ENCODE data around the gene DNAJB1.

DNA sequence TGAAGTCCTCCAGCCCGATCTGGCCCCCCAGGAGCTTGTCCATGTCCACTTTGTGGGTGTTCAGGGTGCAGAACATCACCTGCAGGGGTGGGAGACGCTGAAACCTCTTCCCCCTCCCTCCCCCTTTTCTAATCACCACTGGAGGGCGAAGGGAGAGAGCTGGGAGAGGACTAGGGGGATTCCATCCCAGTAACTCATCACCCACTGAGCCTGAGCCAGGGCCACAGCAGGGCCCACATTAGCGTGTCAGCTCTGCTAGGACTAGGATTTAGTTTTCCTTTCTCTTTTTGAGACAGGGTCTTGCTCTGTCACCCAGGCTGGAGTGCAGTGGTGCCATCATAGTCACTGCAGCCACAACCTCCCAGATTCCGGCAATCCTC lies 37.5 kb downstream of the DNAJB1 start:
- TF ChIP-seq, protein P1, sequence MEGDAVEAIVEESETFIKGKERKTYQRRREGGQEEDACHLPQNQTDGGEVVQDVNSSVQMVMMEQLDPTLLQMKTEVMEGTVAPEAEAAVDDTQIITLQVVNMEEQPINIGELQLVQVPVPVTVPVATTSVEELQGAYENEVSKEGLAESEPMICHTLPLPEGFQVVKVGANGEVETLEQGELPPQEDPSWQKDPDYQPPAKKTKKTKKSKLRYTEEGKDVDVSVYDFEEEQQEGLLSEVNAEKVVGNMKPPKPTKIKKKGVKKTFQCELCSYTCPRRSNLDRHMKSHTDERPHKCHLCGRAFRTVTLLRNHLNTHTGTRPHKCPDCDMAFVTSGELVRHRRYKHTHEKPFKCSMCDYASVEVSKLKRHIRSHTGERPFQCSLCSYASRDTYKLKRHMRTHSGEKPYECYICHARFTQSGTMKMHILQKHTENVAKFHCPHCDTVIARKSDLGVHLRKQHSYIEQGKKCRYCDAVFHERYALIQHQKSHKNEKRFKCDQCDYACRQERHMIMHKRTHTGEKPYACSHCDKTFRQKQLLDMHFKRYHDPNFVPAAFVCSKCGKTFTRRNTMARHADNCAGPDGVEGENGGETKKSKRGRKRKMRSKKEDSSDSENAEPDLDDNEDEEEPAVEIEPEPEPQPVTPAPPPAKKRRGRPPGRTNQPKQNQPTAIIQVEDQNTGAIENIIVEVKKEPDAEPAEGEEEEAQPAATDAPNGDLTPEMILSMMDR (IDR thresholded peaks at IDR 0.05), result no peak
- TF ChIP-seq NR2C2 (CRISPR knock-in tag; IDR thresholded peaks at IDR 0.05) (no peak), IRF2 (CRISPR knock-in tag; IDR thresholded peaks at IDR 0.05; ENCODE audit: borderline replicate concordance, low read depth) (no peak), SP1 (CRISPR knock-in tag; conservative IDR thresholded peaks at IDR 0.05) (no peak), ZNF396 (CRISPR knock-in tag; IDR thresholded peaks at IDR 0.05; ENCODE audit: borderline replicate concordance) (no peak), NR1H2 (CRISPR knock-in tag; IDR thresholded peaks at IDR 0.05) (no peak), TCF7 (CRISPR knock-in tag; IDR thresholded peaks at IDR 0.05; ENCODE audit: low read depth) (no peak)
- TF ChIP-seq, protein P2, sequence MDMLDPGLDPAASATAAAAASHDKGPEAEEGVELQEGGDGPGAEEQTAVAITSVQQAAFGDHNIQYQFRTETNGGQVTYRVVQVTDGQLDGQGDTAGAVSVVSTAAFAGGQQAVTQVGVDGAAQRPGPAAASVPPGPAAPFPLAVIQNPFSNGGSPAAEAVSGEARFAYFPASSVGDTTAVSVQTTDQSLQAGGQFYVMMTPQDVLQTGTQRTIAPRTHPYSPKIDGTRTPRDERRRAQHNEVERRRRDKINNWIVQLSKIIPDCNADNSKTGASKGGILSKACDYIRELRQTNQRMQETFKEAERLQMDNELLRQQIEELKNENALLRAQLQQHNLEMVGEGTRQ (CRISPR knock-in tag; IDR thresholded peaks at IDR 0.05), result no peak
- TF ChIP-seq, protein P3, sequence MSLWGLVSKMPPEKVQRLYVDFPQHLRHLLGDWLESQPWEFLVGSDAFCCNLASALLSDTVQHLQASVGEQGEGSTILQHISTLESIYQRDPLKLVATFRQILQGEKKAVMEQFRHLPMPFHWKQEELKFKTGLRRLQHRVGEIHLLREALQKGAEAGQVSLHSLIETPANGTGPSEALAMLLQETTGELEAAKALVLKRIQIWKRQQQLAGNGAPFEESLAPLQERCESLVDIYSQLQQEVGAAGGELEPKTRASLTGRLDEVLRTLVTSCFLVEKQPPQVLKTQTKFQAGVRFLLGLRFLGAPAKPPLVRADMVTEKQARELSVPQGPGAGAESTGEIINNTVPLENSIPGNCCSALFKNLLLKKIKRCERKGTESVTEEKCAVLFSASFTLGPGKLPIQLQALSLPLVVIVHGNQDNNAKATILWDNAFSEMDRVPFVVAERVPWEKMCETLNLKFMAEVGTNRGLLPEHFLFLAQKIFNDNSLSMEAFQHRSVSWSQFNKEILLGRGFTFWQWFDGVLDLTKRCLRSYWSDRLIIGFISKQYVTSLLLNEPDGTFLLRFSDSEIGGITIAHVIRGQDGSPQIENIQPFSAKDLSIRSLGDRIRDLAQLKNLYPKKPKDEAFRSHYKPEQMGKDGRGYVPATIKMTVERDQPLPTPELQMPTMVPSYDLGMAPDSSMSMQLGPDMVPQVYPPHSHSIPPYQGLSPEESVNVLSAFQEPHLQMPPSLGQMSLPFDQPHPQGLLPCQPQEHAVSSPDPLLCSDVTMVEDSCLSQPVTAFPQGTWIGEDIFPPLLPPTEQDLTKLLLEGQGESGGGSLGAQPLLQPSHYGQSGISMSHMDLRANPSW (CRISPR knock-in tag; conservative IDR thresholded peaks at IDR 0.05; ENCODE audit: low read depth), result no peak
- TF ChIP-seq, protein P4, sequence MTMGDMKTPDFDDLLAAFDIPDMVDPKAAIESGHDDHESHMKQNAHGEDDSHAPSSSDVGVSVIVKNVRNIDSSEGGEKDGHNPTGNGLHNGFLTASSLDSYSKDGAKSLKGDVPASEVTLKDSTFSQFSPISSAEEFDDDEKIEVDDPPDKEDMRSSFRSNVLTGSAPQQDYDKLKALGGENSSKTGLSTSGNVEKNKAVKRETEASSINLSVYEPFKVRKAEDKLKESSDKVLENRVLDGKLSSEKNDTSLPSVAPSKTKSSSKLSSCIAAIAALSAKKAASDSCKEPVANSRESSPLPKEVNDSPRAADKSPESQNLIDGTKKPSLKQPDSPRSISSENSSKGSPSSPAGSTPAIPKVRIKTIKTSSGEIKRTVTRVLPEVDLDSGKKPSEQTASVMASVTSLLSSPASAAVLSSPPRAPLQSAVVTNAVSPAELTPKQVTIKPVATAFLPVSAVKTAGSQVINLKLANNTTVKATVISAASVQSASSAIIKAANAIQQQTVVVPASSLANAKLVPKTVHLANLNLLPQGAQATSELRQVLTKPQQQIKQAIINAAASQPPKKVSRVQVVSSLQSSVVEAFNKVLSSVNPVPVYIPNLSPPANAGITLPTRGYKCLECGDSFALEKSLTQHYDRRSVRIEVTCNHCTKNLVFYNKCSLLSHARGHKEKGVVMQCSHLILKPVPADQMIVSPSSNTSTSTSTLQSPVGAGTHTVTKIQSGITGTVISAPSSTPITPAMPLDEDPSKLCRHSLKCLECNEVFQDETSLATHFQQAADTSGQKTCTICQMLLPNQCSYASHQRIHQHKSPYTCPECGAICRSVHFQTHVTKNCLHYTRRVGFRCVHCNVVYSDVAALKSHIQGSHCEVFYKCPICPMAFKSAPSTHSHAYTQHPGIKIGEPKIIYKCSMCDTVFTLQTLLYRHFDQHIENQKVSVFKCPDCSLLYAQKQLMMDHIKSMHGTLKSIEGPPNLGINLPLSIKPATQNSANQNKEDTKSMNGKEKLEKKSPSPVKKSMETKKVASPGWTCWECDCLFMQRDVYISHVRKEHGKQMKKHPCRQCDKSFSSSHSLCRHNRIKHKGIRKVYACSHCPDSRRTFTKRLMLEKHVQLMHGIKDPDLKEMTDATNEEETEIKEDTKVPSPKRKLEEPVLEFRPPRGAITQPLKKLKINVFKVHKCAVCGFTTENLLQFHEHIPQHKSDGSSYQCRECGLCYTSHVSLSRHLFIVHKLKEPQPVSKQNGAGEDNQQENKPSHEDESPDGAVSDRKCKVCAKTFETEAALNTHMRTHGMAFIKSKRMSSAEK (CRISPR knock-in tag; IDR thresholded peaks at IDR 0.05; ENCODE audit: borderline replicate concordance), result no peak

Data from WTC11 (cell line).